ENCODE data around the gene SPEN. TPM values are rescaled to one million over a fixed set of nuclear protein-coding genes. Genes with fewer than 3 reads are reported as not detected.
A peak's percentile ranks its signal among the peaks of the same experiment; 100 is the strongest.

Gene SPEN
- total and polyA plus RNA-seq, 2 experiments from 2014 or later: 14.9 to 43.6 TPM

- Mint-ChIP-seq H3K27ac (no peak overlapping the region), H3K4me1 (peaks cover 27% of the 10 kb centered on the region), H3K4me3 (no peak overlapping the region), H3K27me3 (ENCODE audit: insufficient read depth, low read depth, poor library complexity) (peaks cover 11% of the 10 kb centered on the region), H3K36me3 (ENCODE audit: low read depth) (peaks cover 2% of the 10 kb centered on the region; the same call in 1 of the 3 replicates), H3K9me3 (no peaks in the 10 kb centered on the region)
- H3K79me2 ChIP-seq (replicated peaks; ENCODE audit: insufficient read depth): peaks cover 8% of the 10 kb centered on the region
- H3K36me3 ChIP-seq (ENCODE audit: insufficient read depth): no peaks in the 10 kb centered on the region
- no peak for ATAC-seq
- H3K27ac ChIP-seq (ENCODE audit: low read depth): no peak overlapping the region
- no peak overlapping the region for H3K4me3 ChIP-seq
- H3K4me1 ChIP-seq (ENCODE audit: insufficient read depth): peaks cover 14% of the 10 kb centered on the region
- no peak overlapping the region for H2AFZ ChIP-seq
- no peak for DNase-seq (ENCODE audit: low spot score)
- no peak overlapping the region for H3K4me2 ChIP-seq
- no peaks in the 10 kb centered on the region for H3K9me2 ChIP-seq (ENCODE audit: insufficient read depth)
- no peaks in the 10 kb centered on the region for H3K27me3 ChIP-seq (ENCODE audit: insufficient read depth)
- 0 out of 2 replicates have a peak, but pooled peaks cover 3% of the 10 kb centered on the region for H3F3A ChIP-seq (replicated peaks; ENCODE audit: low read depth)
- H4K20me1 ChIP-seq (replicated peaks; ENCODE audit: insufficient read depth): peaks cover 21% of the 10 kb centered on the region; the same call in 1 of the 2 replicates
- TF ChIP-seq POLR2AphosphoS5 (IDR thresholded peaks at IDR 0.05; ENCODE audit: low read depth): no peak
- TF ChIP-seq CTCF (conservative IDR thresholded peaks at IDR 0.05; ENCODE audit: low read depth in 2 of 2): 0 out of 4 replicates have a peak, but pooled peaks of 1 of the 2 experiments have one; percentile 7
Observed at GRCh38 chr1:15962176-15962575, 114.7 kb downstream of the SPEN start.

- Histone ChIP-seq H3K4me2 (no peak overlapping the region), H2AFZ (no peak overlapping the region), H3F3A (replicated peaks; ENCODE audit: low read depth) (0 out of 2 replicates have a peak, but pooled peaks cover 3% of the 10 kb centered on the region), H4K20me1 (replicated peaks; ENCODE audit: insufficient read depth) (peaks cover 23% of the 10 kb centered on the region; the same call in 1 of the 2 replicates), H3K79me2 (replicated peaks; ENCODE audit: insufficient read depth) (peaks cover 7% of the 10 kb centered on the region; the same call in 1 of the 2 replicates), H3K27me3 (ENCODE audit: insufficient read depth) (no peaks in the 10 kb centered on the region), H3K9me2 (ENCODE audit: insufficient read depth) (no peaks in the 10 kb centered on the region), H3K27ac (ENCODE audit: low read depth) (no peak overlapping the region), H3K4me1 (ENCODE audit: insufficient read depth) (peaks cover 14% of the 10 kb centered on the region), H3K4me3 (no peak overlapping the region), H3K36me3 (ENCODE audit: insufficient read depth) (no peaks in the 10 kb centered on the region)
- peaks cover 2% of the 10 kb centered on the region; the same call in 1 of the 3 replicates for H3K36me3 Mint-ChIP-seq (ENCODE audit: low read depth)
- H3K4me1 Mint-ChIP-seq: peaks cover 20% of the 10 kb centered on the region
- H3K4me3 Mint-ChIP-seq: no peak overlapping the region
- no peak for ATAC-seq
- peaks cover 6% of the 10 kb centered on the region for H3K27me3 Mint-ChIP-seq (ENCODE audit: insufficient read depth, low read depth, poor library complexity)
- DNase-seq (ENCODE audit: low spot score): no peak
- TF ChIP-seq STAT1 (IDR thresholded peaks at IDR 0.05; ENCODE audit: unreplicated experiment) (no peak), NANOG (IDR thresholded peaks at IDR 0.05; ENCODE audit: borderline replicate concordance) (no peak), ZNF114 (CRISPR knock-in tag; IDR thresholded peaks at IDR 0.05) (no peak), POLR2AphosphoS5 (IDR thresholded peaks at IDR 0.05; ENCODE audit: low read depth) (no peak), CREB1 (CRISPR knock-in tag; IDR thresholded peaks at IDR 0.05; ENCODE audit: low read depth) (no peak), CTCF (conservative IDR thresholded peaks at IDR 0.05; ENCODE audit: low read depth in 2 of 2) (no peak)
- TF ChIP-seq, protein P1, sequence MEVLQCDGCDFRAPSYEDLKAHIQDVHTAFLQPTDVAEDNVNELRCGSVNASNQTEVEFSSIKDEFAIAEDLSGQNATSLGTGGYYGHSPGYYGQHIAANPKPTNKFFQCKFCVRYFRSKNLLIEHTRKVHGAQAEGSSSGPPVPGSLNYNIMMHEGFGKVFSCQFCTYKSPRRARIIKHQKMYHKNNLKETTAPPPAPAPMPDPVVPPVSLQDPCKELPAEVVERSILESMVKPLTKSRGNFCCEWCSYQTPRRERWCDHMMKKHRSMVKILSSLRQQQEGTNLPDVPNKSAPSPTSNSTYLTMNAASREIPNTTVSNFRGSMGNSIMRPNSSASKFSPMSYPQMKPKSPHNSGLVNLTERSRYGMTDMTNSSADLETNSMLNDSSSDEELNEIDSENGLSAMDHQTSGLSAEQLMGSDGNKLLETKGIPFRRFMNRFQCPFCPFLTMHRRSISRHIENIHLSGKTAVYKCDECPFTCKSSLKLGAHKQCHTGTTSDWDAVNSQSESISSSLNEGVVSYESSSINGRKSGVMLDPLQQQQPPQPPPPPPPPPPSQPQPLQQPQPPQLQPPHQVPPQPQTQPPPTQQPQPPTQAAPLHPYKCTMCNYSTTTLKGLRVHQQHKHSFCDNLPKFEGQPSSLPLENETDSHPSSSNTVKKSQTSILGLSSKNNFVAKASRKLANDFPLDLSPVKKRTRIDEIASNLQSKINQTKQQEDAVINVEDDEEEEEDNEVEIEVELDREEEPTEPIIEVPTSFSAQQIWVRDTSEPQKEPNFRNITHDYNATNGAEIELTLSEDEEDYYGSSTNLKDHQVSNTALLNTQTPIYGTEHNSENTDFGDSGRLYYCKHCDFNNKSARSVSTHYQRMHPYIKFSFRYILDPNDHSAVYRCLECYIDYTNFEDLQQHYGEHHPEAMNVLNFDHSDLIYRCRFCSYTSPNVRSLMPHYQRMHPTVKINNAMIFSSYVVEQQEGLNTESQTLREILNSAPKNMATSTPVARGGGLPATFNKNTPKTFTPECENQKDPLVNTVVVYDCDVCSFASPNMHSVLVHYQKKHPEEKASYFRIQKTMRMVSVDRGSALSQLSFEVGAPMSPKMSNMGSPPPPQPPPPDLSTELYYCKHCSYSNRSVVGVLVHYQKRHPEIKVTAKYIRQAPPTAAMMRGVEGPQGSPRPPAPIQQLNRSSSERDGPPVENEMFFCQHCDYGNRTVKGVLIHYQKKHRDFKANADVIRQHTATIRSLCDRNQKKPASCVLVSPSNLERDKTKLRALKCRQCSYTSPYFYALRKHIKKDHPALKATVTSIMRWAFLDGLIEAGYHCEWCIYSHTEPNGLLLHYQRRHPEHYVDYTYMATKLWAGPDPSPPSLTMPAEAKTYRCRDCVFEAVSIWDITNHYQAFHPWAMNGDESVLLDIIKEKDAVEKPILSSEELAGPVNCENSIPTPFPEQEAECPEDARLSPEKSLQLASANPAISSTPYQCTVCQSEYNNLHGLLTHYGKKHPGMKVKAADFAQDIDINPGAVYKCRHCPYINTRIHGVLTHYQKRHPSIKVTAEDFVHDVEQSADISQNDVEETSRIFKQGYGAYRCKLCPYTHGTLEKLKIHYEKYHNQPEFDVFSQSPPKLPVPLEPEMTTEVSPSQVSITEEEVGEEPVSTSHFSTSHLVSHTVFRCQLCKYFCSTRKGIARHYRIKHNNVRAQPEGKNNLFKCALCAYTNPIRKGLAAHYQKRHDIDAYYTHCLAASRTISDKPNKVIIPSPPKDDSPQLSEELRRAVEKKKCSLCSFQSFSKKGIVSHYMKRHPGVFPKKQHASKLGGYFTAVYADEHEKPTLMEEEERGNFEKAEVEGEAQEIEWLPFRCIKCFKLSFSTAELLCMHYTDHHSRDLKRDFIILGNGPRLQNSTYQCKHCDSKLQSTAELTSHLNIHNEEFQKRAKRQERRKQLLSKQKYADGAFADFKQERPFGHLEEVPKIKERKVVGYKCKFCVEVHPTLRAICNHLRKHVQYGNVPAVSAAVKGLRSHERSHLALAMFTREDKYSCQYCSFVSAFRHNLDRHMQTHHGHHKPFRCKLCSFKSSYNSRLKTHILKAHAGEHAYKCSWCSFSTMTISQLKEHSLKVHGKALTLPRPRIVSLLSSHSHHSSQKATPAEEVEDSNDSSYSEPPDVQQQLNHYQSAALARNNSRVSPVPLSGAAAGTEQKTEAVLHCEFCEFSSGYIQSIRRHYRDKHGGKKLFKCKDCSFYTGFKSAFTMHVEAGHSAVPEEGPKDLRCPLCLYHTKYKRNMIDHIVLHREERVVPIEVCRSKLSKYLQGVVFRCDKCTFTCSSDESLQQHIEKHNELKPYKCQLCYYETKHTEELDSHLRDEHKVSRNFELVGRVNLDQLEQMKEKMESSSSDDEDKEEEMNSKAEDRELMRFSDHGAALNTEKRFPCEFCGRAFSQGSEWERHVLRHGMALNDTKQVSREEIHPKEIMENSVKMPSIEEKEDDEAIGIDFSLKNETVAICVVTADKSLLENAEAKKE (CRISPR knock-in tag; IDR thresholded peaks at IDR 0.05): no peak
- no peaks in the 10 kb centered on the region for H3K9me3 Mint-ChIP-seq
- H3K27ac Mint-ChIP-seq: no peak overlapping the region
Observed at GRCh38 chr1:15962671-15963362, 115.3 kb downstream of the SPEN start.

Data from GM23338 (cell line).